Stimulated activated CD8-positive, alpha-beta memory T cell treated with anti-CD3 and anti-CD28 coated beads, Interleukin-7, amount 100 ng/mL, for 48 hours (primary cell): ENCODE results near the gene RAD51B.
A peak's percentile ranks its signal among the peaks of the same experiment; 100 is the strongest.
"Not testable (repeated sequence)": the region's sequence is repeated elsewhere in the genome, so short reads cannot be mapped to it uniquely, and the experiment has no call there.

Experiments used
- DNase-seq, 2 donors: peaks; one replicate each; pipeline ENCODE4 v3.0.0-alpha.2; 2020; ENCODE audit warnings: low read depth in 1 of 2; ENCODE audit errors: extremely low read depth in 1 of 2

Gene RAD51B

GRCh38 chr14:67942080-67942710 lies 122.6 kb downstream of the RAD51B start:
- no peak for DNase-seq

- DNase-seq, result peak in 1 of 2 donors; percentile 9
Observed at GRCh38 chr14:67943947-67944346, 124.4 kb downstream of the RAD51B start.

GRCh38 chr14:67944605-67945004 lies 125.0 kb downstream of the RAD51B start:
- no peak for DNase-seq

DNA sequence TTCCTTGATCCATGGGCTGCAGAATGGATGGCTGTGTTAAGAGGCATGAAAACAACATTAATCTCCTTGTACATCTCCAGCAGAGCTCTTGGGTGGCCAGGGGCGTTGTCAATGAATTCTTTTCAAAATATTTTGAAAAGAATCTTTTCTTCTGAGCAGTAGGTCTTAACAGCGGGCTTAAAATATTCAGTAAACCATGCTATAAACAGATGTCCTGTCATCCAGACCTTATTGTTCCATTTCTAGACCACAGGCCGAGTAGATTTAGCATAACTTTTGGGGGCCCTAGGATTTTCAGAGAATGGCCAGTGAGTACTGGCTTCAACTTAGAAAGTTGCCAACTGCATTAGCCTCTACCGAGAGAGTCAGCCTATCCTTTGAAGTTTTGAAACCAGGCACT lies 130.2 kb downstream of the RAD51B start:
- no peak for DNase-seq

DNA sequence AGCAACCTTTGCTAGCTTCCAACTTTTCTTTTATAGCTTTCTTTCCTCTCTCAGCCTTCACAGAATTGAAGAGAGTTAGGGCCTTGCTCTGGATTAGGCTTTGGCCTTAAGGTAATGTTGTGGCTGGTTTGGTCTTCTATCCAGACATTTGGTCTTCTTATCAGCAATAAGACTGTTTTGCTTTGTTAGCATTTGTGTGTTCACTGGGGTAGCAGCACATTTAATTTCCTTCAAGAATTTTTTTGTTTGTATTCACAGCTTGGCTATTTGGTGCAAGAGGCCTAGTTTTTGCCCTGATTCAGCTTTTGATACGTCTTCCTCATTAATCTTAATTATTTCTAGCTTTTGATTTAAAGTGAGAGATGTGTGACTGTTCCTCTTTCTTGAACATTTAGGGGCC lies 130.8 kb downstream of the RAD51B start:
- no peak for DNase-seq

DNA sequence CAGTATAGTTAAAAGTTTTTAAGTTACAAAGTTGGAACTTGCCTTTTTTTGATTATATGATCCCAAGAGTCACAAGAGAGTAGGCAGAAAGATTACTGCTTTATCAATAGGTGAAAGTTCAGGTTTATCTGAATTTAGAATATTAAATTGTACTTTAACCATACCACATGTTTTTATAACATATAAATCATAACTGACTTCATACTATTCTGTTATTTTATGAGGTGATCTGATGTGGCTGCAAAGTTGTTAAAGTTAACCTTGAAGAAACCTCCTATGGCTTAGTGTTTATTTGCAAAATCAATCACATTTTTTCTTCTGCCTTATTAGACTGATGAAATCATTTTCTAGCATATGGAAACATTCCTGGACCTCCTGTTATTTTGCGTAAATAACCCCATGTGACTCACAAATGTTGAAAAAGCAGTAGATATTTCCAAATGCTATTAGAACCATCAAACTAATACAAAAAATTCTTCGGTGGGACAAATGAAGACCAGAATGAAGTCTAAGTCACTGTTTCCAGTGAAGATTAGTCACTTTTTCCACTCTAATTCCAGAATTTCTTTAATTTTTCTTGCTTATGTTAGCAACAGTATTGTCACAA lies 132.1 kb downstream of the RAD51B start:
- DNase-seq, result no peak

- no peak for DNase-seq
Observed at GRCh38 chr14:67952381-67952780, 132.8 kb downstream of the RAD51B start.

DNA sequence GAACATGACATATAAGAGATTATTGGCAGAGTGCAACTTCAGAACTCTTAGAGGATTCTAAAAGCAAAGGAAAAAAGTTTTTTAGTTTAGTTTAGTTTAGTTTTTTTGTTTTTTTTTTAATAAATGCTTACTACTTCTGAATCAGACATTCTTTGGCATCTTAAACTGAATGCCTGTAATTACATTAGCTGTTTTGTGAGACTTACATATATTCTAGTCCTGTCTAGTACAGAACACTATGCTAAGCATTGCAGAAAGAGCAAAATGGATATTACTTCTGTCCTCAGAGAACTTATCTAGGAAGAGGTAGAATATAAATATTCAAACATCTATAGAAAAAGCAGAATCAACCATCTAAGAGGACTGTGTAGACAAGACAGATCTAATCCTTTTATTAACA lies 133.2 kb downstream of the RAD51B start:
- DNase-seq, result no peak

GRCh38 chr14:67955261-67955660 lies 135.7 kb downstream of the RAD51B start:
- DNase-seq, result no peak

- no peak for DNase-seq
Observed at GRCh38 chr14:67957946-67958345, 138.4 kb downstream of the RAD51B start.

DNA sequence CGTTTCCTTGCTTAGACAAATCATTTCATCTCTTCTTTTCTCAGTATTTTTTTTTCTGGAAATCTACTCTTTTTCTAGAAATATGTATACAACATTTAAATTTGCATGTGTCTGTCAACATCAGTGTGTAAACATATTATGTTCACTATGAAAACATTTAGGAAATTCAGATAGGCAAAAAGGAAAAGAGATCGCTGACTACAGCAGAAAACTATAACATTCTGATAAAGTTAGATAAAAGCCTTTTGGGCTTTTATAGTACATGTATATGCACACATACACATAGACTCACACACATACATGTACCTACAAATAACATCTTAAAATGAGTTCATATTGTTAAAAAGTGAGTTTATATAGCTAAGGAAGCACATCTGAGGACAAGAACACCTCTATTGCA lies 142.1 kb downstream of the RAD51B start:
- DNase-seq, result no peak

DNA sequence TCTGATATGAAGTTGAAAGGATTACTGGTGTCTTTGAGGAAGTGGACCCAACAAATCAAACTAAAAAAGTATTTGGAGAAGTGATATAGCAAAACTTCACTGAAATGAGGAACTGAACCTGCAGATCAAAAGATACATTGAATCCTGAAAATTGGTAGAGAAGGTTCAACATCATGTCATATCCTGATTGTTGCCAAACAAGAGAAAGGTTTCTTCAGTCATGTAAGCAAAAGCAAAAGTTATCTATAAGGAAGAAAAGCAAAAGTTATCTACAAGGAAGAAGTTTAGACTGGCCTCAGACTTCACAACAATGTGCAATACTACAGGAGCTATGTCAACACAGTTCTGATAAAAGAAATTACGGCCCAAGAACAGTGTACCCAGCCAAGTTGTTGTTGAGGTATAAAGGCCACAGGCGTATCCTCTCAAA lies 142.7 kb downstream of the RAD51B start:
- DNase-seq, result no peak

GRCh38 chr14:67963545-67963944 lies 144.0 kb downstream of the RAD51B start:
- DNase-seq, result no peak

DNA sequence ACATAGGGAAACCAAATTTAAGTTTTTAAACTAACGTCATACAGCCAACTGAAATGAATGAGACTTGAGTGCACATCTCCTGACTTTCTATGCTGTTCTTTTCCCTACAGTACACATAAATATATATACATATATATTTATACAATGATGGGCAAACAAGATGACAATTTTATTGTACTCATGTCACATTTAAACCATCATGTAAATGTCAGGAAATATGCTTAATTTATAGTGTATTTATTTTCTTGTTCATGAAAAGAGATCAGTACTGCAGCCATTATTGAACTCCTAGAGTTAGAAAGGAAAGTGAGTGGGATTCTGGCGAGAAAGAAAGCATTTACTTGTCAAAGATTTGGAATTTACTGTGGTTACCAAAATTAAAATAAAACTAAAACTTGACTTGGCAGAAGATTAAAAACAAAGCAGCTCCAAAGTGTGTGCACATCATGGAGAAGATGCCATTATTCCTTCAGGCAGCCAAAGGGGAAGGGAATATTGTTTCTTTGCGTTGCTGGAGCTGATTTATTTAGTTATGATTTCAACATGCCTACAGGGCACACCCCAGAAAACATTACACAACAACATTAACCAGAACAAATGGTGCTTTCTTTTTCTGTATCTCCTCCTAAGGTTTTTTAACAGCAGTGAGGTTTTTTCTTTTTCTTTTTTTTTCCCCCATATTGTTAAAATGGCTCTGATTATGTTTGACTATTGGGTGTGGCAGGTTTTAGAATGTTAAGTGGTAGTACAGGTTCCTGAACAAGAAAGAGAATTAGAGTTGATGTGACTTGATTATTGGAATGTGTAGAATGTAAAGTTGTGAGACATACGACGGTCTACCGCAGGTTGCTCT lies 144.6 kb downstream of the RAD51B start:
- DNase-seq, result no peak

DNA sequence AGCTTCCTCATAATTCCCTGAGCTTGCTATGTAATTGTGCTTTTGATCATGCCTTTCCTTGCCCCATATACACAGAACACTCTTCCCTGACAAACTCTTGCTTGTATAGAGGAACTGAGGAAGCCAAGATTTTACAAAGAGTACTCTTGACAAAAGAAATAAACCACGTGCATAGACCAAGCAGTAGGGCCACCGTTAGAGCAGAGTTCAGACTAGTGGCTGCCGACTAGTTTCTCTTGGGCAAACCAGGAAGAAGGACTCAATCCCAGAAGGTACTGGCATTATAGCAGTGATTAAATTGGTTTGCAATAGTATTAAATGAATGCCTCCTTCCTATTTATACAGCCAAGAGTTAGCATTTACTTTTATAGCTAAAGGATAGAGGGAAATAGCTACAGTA lies 146.1 kb downstream of the RAD51B start:
- no peak for DNase-seq

- DNase-seq, result no peak
Observed at GRCh38 chr14:67967206-67967605, 147.6 kb downstream of the RAD51B start.

DNA sequence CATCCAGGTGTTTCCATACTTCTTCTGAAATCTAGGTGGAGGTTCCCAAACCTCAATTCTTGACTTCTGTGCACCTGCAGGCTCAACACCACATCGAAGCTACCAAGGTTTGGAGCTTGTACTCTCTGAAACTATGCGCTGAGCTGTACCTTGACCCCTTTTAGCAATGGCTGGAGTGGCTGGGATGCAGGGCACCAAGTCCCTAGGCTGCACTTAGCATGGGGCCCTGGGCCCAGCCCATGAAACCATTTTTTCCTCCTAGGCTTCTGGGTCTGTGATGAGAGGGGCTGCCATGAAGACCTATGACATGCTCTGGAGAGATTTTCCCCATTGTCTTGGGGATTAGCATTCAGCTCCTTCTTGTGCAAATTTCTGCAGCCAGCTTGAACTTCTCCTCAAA lies 148.4 kb downstream of the RAD51B start:
- not testable (repeated sequence) for DNase-seq

GRCh38 chr14:67970923-67971322 lies 151.3 kb downstream of the RAD51B start:
- no peak for DNase-seq

DNA sequence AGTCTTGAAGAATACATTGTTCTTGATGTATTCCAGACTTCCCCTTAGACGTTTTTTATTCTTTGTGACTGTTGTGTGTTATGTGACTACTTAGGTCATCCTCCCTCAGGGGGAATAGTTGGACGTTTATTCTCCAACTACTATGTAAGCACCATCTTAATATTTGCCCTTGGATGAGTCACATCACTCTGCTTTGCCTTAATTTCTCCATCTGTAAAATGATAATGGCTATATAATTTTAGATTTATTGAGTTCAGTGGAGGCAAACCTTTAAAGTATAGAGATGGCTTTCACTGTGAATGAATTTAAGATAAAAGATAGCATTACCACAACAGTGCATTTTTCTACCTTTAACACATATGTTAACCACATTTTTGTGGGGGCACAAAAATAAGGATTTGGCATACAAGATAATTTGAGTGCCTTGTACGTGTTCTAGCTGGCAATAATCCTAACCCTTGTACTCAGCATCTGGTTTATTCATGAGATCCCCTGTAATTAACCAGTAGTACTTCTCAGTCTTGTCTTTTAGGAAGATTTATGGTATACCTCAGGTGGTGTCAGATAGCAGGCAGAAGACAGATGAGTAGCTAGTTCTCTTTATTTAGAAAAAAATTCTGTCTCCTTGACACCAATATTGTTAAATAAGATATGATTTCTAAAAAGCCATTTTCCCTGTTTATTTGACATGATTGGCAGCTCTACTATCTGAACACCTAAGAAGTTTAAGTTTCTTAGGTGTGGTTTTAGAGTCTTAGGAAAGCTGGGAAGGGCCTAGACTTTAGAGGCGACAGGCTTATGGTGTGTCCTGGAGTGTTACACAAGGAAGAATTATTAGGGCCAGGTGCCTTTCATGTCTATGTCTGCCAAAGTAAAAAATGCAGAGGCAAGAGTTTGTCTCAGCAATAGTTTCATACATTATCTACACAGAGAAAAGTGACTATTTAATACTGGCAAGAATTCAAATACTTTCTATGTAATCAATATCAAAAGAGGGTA lies 152.3 kb downstream of the RAD51B start:
- no peak for DNase-seq

- no peak for DNase-seq
Observed at GRCh38 chr14:67973436-67973835, 153.9 kb downstream of the RAD51B start.

GRCh38 chr14:67975470-67975869 lies 155.9 kb downstream of the RAD51B start:
- DNase-seq, result no peak
